CD4-positive, alpha-beta memory T cell (primary cell): ENCODE measurements around the gene GRIP2. TPM values are rescaled to one million over a fixed set of nuclear protein-coding genes. Genes with fewer than 3 reads are reported as not detected.

Source experiments
- CTCF ChIA-PET: fragments of 350-600 bp; sonication (Branson Sonifier 250); formaldehyde crosslinking; loops from one replicate; lab custom pipeline; 2021; ENCODE audit warnings: inconsistent platforms; ENCODE audit not compliant: partially characterized antibody; lab: Charles Lee
- POLR2A ChIA-PET: fragments of 350-600 bp; sonication (Branson Sonifier 250); formaldehyde crosslinking; loops from one replicate; lab custom pipeline; 2021; ENCODE audit not compliant: partially characterized antibody; lab: Charles Lee
- DNase-seq, 5 donors: peaks; one replicate each; pipeline versions ENCODE4 v3.0.0 to v3.0.0-alpha.2; 2020 to 2022; ENCODE audit warnings: mixed read lengths in 1 of 5
- H3K27ac ChIP-seq: one replicate; pipeline ENCODE4 v1.7.0; 2013; ENCODE audit warnings: low read depth, low read length
- H3K27me3 ChIP-seq: 2 replicates; pipeline ENCODE4 v1.7.0; 2013; ENCODE audit warnings: mild to moderate bottlenecking, low read length, moderate library complexity; ENCODE audit not compliant: insufficient read depth
- H3K36me3 ChIP-seq: 2 replicates; pipeline ENCODE4 v1.7.0; 2013; ENCODE audit warnings: mild to moderate bottlenecking, low read length, moderate library complexity; ENCODE audit not compliant: insufficient read depth
- H3K4me1 ChIP-seq: 2 replicates; pipeline ENCODE4 v1.7.0; 2013; ENCODE audit warnings: mild to moderate bottlenecking, low read length, moderate library complexity; ENCODE audit not compliant: insufficient read depth
- H3K4me3 ChIP-seq, 2 donors: one replicate each; pipeline ENCODE4 v1.7.0; 2013; ENCODE audit warnings: low read length in 2 of 2, mild to moderate bottlenecking in 1 of 2
- H3K9me3 ChIP-seq, 2 donors: one replicate each; pipeline ENCODE4 v1.7.0; 2013; ENCODE audit warnings: low read length in 2 of 2, control low read depth in 1 of 2; ENCODE audit not compliant: control insufficient read depth in 1 of 2
- H3K27ac Mint-ChIP-seq, 7 donors: one replicate each; pipeline ENCODE4 v1.8.0; 2020 to 2021; ENCODE audit warnings: mixed read lengths in 7 of 7, mild to moderate bottlenecking in 6 of 7, inconsistent platforms in 3 of 7, moderate library complexity in 3 of 7
- H3K27me3 Mint-ChIP-seq, 2 donors: one replicate each; pipeline ENCODE4 v1.8.0; 2020 to 2021; ENCODE audit warnings: mixed read lengths in 2 of 2
- H3K36me3 Mint-ChIP-seq, 2 donors: one replicate each; pipeline ENCODE4 v1.8.0; 2020 to 2021; ENCODE audit warnings: mixed read lengths in 2 of 2, inconsistent platforms in 1 of 2, mild to moderate bottlenecking in 1 of 2
- H3K4me1 Mint-ChIP-seq, 4 donors: one replicate each; pipeline ENCODE4 v1.8.0; 2020 to 2021; ENCODE audit warnings: mixed read lengths in 4 of 4, mild to moderate bottlenecking in 1 of 4
- H3K4me3 Mint-ChIP-seq, 8 donors: one replicate each; pipeline ENCODE4 v1.8.0; 2020 to 2021; ENCODE audit warnings: mixed read lengths in 8 of 8, mild to moderate bottlenecking in 7 of 8, moderate library complexity in 6 of 8, inconsistent platforms in 3 of 8
- H3K9me3 Mint-ChIP-seq, 8 donors: one replicate each; pipeline ENCODE4 v1.8.0; 2020 to 2021; ENCODE audit warnings: mixed read lengths in 8 of 8, mild to moderate bottlenecking in 5 of 8, inconsistent platforms in 3 of 8, moderate library complexity in 1 of 8
- intact Hi-C: fragments of 100-400 bp; cut with micrococcal nuclease; formaldehyde crosslinking; loops from one replicate; pipeline ENCODE4 v1.15.1; 2023
- polyA plus RNA-seq, 2 donors: library from polyadenylated mRNA; unstranded; fragments of 300-500 nt; fragmentation: Illumina TruSeq; gene quantifications; one replicate each; pipeline ENCODE4 v1.2.3, GENCODE V29; 2021
- total RNA-seq, 2 experiments: library from RNA; stranded (reverse); gene quantifications; one replicate each; pipeline ENCODE4 v1.2.3, GENCODE V29; 2021

Gene GRIP2
- total and polyA plus RNA-seq, 4 experiments from 2014 or later = not detected

- intact Hi-C loops = no loop called here
- no peak overlapping the region for H3K4me3 ChIP-seq
- DNase-seq = no peak
- no peaks in the 10 kb centered on the region for H3K9me3 ChIP-seq
- ChIA-PET CTCF (interaction anchor here (1.6 kb wide), 1 partner anchor 28 kb away, joined by 5 read pairs; no protein-coding TSS in a partner anchor), POLR2A (no interaction called here)
- no peaks in the 10 kb centered on the region for H3K9me3 Mint-ChIP-seq
- H3K27ac ChIP-seq = no peak overlapping the region
- H3K27me3 Mint-ChIP-seq = peaks cover 0 to 2% of the 10 kb centered on the region in 2 donors
- H3K4me1 Mint-ChIP-seq = no peaks in the 10 kb centered on the region
- no peak overlapping the region for H3K27ac Mint-ChIP-seq
- H3K36me3 Mint-ChIP-seq = no peaks in the 10 kb centered on the region
- no peaks in the 10 kb centered on the region for H3K27me3 ChIP-seq
- no peak overlapping the region for H3K4me3 Mint-ChIP-seq
- H3K4me1 ChIP-seq = no peaks in the 10 kb centered on the region
- no peaks in the 10 kb centered on the region for H3K36me3 ChIP-seq
Observed at GRCh38 chr3:14539384-14539741, 779 bp downstream of the GRIP2 start.

- POLR2A ChIA-PET = interaction anchor here (1.2 kb wide), 1 partner anchor 13 kb away, joined by 3 read pairs; no protein-coding TSS in a partner anchor
- Histone ChIP-seq H3K9me3 (no peaks in the 10 kb centered on the region), H3K4me1 (no peaks in the 10 kb centered on the region), H3K27me3 (no peaks in the 10 kb centered on the region), H3K36me3 (no peaks in the 10 kb centered on the region), H3K27ac (no peak overlapping the region), H3K4me3 (no peak overlapping the region)
- intact Hi-C loops = no loop called here
- Mint-ChIP-seq H3K9me3 (no peaks in the 10 kb centered on the region), H3K27ac (no peak overlapping the region), H3K27me3 (peaks cover 0 to 2% of the 10 kb centered on the region in 2 donors), H3K4me1 (no peaks in the 10 kb centered on the region), H3K4me3 (no peak overlapping the region), H3K36me3 (no peaks in the 10 kb centered on the region)
- no peak for DNase-seq
- CTCF ChIA-PET = interaction anchor here (0.9 to 1.3 kb wide), 2 partner anchors 10 to 12 kb away, joined by 3 to 4 read pairs; no protein-coding TSS in a partner anchor
Observed at GRCh38 chr3:14538451-14539088, 1.6 kb downstream of the GRIP2 start.

- Histone ChIP-seq H3K36me3 (no peaks in the 10 kb centered on the region), H3K4me3 (no peak overlapping the region), H3K27me3 (no peaks in the 10 kb centered on the region), H3K4me1 (no peaks in the 10 kb centered on the region), H3K9me3 (no peaks in the 10 kb centered on the region), H3K27ac (no peak overlapping the region)
- no peak overlapping the region for H3K4me3 Mint-ChIP-seq
- H3K27me3 Mint-ChIP-seq = peaks cover 3 to 6% of the 10 kb centered on the region in 2 donors
- no peak overlapping the region for H3K27ac Mint-ChIP-seq
- H3K36me3 Mint-ChIP-seq = no peaks in the 10 kb centered on the region
- POLR2A ChIA-PET = interaction anchor here (1.2 kb wide), 1 partner anchor 12 kb away, joined by 3 read pairs; no protein-coding TSS in a partner anchor
- CTCF ChIA-PET = interaction anchor here (0.9 to 1.3 kb wide), 2 partner anchors 10 to 11 kb away, joined by 3 to 4 read pairs; no protein-coding TSS in a partner anchor
- DNase-seq = no peak
- no peaks in the 10 kb centered on the region for H3K9me3 Mint-ChIP-seq
- intact Hi-C loops = no loop called here
- no peaks in the 10 kb centered on the region for H3K4me1 Mint-ChIP-seq
Observed at GRCh38 chr3:14537590-14538450, 2.3 kb downstream of the GRIP2 start.

- Histone ChIP-seq H3K27ac (no peak overlapping the region), H3K27me3 (no peaks in the 10 kb centered on the region), H3K36me3 (no peaks in the 10 kb centered on the region), H3K9me3 (no peaks in the 10 kb centered on the region), H3K4me1 (no peaks in the 10 kb centered on the region), H3K4me3 (no peak overlapping the region)
- ChIA-PET POLR2A (no interaction called here), CTCF (no interaction called here)
- Mint-ChIP-seq H3K36me3 (no peaks in the 10 kb centered on the region), H3K27me3 (peaks cover 3 to 6% of the 10 kb centered on the region in 2 donors), H3K4me3 (no peak overlapping the region), H3K4me1 (no peaks in the 10 kb centered on the region), H3K27ac (no peak overlapping the region), H3K9me3 (no peaks in the 10 kb centered on the region)
- intact Hi-C loops = no loop called here
- no peak for DNase-seq
Observed at GRCh38 chr3:14536837-14537589, 3.1 kb downstream of the GRIP2 start.

GRCh38 chr3:14536055-14536815 is 3.9 kb downstream of the GRIP2 start:
- no peaks in the 10 kb centered on the region for H3K27me3 ChIP-seq
- H3K4me1 ChIP-seq = no peaks in the 10 kb centered on the region
- DNase-seq = no peak
- intact Hi-C loops = no loop called here
- Mint-ChIP-seq H3K27me3 (peaks cover 3 to 6% of the 10 kb centered on the region in 2 donors), H3K4me1 (no peaks in the 10 kb centered on the region), H3K9me3 (no peaks in the 10 kb centered on the region), H3K36me3 (no peaks in the 10 kb centered on the region), H3K4me3 (no peak overlapping the region), H3K27ac (no peak overlapping the region)
- ChIA-PET POLR2A (no interaction called here), CTCF (no interaction called here)
- H3K4me3 ChIP-seq = no peak overlapping the region
- no peaks in the 10 kb centered on the region for H3K9me3 ChIP-seq
- H3K27ac ChIP-seq = no peak overlapping the region
- no peaks in the 10 kb centered on the region for H3K36me3 ChIP-seq

GRCh38 chr3:14535616-14536015 is 4.5 kb downstream of the GRIP2 start:
- no peaks in the 10 kb centered on the region for H3K36me3 Mint-ChIP-seq
- Histone ChIP-seq H3K9me3 (no peaks in the 10 kb centered on the region), H3K27me3 (no peaks in the 10 kb centered on the region), H3K4me3 (no peak overlapping the region), H3K27ac (no peak overlapping the region), H3K36me3 (no peaks in the 10 kb centered on the region), H3K4me1 (no peaks in the 10 kb centered on the region)
- ChIA-PET CTCF (no interaction called here), POLR2A (no interaction called here)
- no peaks in the 10 kb centered on the region for H3K4me1 Mint-ChIP-seq
- H3K9me3 Mint-ChIP-seq = peaks cover 0 to 2% (median 0%) of the 10 kb centered on the region in 8 donors
- intact Hi-C loops = no loop called here
- peaks cover 3 to 6% of the 10 kb centered on the region in 2 donors for H3K27me3 Mint-ChIP-seq
- H3K27ac Mint-ChIP-seq = no peak overlapping the region
- H3K4me3 Mint-ChIP-seq = no peak overlapping the region
- DNase-seq = no peak
